Left lobe of liver (tissue), 2 donors: Measurements from ENCODE around the gene COL11A2. TPM values are rescaled to one million over a fixed set of nuclear protein-coding genes. Genes with fewer than 3 reads are reported as not detected.

Source experiments
- ATAC-seq: fragments of 200-7000 bp; cut with Tn5 transposase; one replicate; pipeline ENCODE4 v1.9.1; 2020; ENCODE audit warnings: mild to moderate bottlenecking, moderate library complexity
- DNase-seq: peaks from one replicate; pipeline ENCODE4 v3.0.0-alpha.2; 2020; ENCODE audit warnings: low spot score
- total RNA-seq: library from RNA; stranded (reverse); gene quantifications from one replicate; pipeline ENCODE4 v1.2.1, GENCODE V29; 2021
- donor health status: DM: no; HTN: no; CAD: no; lungs with moderate emphysema.
- donor health status: DM: no; HTN: yes; CAD: no.

COL11A2 gene
- total RNA-seq, 1 donor from 2014 or later: 0.55 TPM

DNA sequence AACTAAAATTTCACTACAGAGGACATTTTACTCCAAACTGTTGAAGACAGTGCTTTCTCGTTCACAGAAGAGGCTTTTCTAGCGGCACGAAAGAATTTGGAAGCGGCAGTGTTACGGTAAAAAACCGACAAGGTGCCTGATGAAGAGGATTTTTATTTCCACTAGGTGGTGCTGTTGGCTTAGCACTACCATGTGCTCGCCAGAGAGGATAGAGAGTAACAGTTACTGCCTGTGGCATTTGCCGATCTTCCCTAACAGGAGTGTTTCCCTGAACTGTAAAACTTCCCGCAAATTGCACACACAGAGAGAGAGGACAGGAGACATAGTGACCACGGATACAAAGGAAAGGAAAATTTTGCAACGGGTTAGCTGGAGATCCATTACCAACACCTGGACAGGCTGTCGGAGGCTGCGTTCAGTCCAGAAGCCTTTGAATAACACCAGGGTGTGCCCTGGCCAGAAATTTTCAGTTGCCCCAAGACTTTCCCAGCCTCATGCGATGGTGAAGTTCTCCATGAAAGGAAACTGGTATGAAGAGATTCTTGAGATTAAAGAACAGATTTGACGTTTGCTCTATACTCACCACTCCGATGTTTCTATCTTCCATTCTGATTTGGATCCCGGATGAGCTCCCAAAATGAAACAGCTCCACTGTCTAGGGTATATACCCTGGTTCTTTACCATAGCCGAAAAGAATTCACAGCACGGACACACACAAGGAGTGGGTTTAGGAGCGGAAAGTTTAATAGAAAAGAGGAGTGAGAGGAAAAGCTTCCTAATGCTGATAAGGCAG lies 68.3 kb downstream of the COL11A2 start:
- DNase-seq (no peak), ATAC-seq (peak; percentile 62)

DNA sequence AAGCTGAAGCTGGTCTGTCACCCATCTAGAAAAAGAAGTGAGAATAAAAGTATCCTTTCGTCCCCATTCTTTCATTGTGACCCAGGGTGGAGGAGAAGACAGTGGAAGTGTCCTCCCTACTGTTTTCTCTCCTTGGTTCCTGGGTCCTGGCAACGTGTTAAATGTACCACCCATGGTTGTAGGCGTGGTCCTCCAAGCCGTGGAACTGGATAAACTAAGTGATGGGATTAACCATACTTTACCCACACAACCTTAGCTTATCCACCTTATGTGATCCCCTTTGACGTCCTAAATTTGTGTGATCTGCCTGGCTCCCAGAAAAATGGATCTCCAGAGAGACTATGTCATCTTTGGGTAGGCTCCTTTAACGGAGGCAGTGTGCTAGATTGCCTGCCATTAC lies 69.1 kb downstream of the COL11A2 start:
- DNase-seq: no peak
- ATAC-seq: no peak

DNA sequence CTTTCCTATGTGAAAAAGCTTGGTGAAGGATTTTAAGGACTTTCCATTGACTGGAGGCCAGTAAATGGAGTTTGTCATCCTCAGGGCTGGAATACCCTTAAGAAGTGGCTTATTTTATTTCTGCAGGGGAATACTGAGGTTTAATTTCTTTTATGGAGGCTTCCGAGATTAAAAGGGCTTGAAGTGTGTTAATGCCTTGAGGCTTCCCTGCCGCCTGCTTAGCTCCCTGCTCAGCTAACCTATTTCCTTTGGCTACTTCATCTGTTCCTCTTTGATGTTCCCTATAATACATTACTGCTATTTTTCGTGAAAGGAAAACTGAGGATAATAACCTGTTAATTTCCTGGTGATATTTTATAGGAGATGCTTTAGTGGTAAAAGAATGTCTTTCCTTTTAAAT lies 72.3 kb downstream of the COL11A2 start:
- DNase-seq (no peak), ATAC-seq (no peak)

- DNase-seq (no peak), ATAC-seq (peak; percentile 82)
These were observed 73.6 kb downstream of the COL11A2 start for GRCh38 chr6:33118525-33119123.

DNA sequence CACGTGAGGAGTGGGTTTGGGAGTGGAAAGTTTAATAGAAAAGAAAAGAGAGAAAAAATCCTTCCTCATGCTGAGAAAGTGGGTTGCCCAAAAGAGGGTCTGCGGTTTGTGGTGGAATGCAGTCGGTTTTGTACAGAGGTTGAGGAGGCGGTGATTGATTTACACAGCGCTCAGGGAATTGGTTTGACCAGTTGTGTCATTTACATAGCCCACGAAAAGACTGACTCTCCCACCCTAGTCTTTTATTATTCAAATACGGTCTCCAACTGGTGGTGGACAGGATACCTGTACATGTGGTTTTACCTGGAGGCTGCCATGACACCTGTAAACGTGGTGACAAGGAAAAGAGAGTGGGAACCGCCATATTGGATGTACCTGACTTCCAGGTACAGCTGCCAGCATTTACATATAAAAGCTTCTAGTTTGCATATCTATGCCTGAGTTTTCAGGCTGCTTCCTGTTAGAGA lies 74.4 kb downstream of the COL11A2 start:
- DNase-seq: no peak
- no peak for ATAC-seq

GRCh38 chr6:33116841-33117711 lies 75.2 kb downstream of the COL11A2 start:
- ATAC-seq (no peak), DNase-seq (no peak)

DNA sequence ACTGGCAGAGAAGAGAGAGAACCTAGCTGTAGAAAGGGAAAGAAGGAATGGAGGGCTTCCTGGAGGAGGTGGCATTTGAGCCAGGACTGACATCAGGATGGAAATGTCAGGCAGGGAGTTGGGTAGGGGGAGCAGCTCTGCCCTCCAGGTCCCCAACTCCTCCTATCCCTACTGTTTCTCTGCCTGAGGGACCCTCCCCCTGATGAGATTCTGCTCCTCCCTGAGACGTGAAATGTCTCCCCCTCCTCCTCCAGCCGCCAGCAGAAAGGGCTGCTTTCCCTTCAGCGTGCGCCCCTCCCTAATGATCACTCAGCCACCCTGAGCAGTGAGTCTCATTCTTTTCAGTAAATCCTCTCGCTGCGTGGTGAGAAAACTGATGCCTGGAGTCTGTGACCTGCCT lies 75.8 kb downstream of the COL11A2 start:
- no peak for ATAC-seq
- DNase-seq: no peak

DNA sequence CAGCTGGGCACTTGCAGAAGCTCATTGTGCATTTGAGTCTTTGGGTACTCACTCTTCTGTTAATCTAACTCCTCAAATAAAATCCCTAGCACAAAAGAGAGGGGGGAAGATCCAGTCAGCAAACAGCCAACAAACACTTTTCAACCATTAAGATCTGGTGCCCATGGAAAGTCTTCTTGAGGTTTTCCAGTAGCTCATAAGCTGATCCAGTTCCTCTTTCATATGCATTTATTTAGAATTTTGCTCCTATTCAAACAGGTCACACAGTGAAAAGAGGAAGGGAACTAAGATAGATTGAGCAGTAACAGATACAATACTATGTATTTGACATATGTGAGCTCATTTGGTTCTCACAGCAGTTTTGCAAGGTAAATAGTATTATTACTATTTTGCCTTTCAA lies 77.9 kb downstream of the COL11A2 start:
- no peak for DNase-seq
- ATAC-seq: no peak

DNA sequence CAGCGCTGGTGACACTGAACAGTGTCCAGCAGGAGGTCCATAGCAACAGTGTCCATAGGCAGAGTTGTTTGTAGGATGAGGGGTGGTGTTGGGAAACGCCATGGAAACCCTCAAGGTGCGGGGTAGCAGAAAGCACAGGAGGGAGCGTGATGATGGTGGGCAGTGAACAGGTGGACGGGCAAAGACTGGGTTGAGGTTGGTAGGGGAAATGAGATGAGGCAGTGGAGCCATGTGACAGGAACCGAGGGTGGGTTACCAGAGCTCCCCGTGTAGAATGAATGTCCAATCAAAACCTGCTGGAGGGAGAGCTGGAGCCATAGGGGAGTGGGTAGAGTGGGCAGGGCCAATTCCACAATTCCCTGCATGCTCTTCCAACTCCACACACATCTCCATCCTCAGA lies 78.5 kb downstream of the COL11A2 start:
- ATAC-seq (no peak), DNase-seq (no peak)

Other genes with a start within 250 kb of the COL11A2 start
- gene HLA-DMA, start 239.4 kb downstream of the COL11A2 start, total RNA-seq: 6.6 TPM
- gene BRD2, start 223.9 kb downstream of the COL11A2 start, total RNA-seq: 76.2 TPM
- 0.70 TPM for gene HLA-DOA, start 182.9 kb downstream of the COL11A2 start, total RNA-seq
- 10.8 TPM for gene HLA-DPA1, start 118.8 kb downstream of the COL11A2 start, total RNA-seq
- gene HLA-DPB1, start 116.5 kb downstream of the COL11A2 start, total RNA-seq: 11.3 TPM
- gene RXRB, start 8.2 kb upstream of the COL11A2 start, total RNA-seq: 23.3 TPM
- gene SLC39A7, start 8.4 kb upstream of the COL11A2 start, total RNA-seq: 74.8 TPM
- 40.3 TPM for gene HSD17B8, start 12.2 kb upstream of the COL11A2 start, total RNA-seq
- gene RING1, start 16.0 kb upstream of the COL11A2 start, total RNA-seq: 19.2 TPM
- 30.2 TPM for gene VPS52, start 79.4 kb upstream of the COL11A2 start, total RNA-seq
- gene RPS18, start 79.6 kb upstream of the COL11A2 start, total RNA-seq: 555 TPM
- 1.2 TPM for gene B3GALT4, start 84.7 kb upstream of the COL11A2 start, total RNA-seq
- 17.8 TPM for gene WDR46, start 96.8 kb upstream of the COL11A2 start, total RNA-seq
- gene PFDN6, start 97.1 kb upstream of the COL11A2 start, total RNA-seq: 19.2 TPM
- gene RGL2, start 106.5 kb upstream of the COL11A2 start, total RNA-seq: 19.7 TPM
- gene TAPBP, start 121.6 kb upstream of the COL11A2 start, total RNA-seq: 107 TPM
- gene ZBTB22, start 125.3 kb upstream of the COL11A2 start, total RNA-seq: 7.7 TPM
- 14.1 TPM for gene DAXX, start 130.5 kb upstream of the COL11A2 start, total RNA-seq
- gene KIFC1, start 199.4 kb upstream of the COL11A2 start, total RNA-seq: 0.38 TPM
- 20.7 TPM for gene PHF1, start 218.5 kb upstream of the COL11A2 start, total RNA-seq
- gene CUTA, start 225.6 kb upstream of the COL11A2 start, total RNA-seq: 104 TPM
- gene SYNGAP1, start 227.6 kb upstream of the COL11A2 start, total RNA-seq: 2.5 TPM